ENCODE measurements around the gene NEK1.

NEK1 gene

DNA sequence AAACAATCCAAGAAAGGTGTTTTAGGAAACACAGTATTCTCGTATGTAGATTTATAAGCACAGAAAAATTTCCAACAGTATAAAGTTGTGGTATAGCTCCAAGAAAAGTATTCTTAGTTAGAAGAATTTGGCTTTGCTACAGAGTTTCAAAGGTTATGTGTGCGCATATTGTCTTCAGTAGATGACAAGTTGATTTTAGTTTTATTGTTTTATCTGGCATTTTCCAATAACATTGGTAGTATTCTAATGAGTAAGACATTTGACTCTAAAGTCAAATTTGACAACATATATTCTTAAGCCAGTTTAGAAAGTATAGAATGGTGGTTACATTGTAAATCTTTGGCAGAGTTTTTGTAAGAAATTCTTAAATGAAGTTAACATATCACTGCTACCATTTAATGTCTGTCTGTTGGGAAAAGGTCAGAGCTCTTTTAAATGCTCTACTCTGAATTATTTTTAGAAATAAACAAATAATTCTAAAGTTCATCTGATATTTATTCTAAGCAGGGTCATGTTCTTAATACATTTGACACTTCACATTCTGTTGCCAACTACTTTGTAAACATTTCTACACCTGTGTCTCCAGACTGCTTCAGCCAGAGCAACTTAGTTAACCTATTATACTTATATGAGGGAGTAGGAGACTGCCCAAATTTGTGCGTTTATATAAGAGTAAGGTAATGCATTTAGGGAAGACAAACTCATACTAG, 38.0 kb upstream of the NEK1 start:
- TF ChIP-seq, protein P1, sequence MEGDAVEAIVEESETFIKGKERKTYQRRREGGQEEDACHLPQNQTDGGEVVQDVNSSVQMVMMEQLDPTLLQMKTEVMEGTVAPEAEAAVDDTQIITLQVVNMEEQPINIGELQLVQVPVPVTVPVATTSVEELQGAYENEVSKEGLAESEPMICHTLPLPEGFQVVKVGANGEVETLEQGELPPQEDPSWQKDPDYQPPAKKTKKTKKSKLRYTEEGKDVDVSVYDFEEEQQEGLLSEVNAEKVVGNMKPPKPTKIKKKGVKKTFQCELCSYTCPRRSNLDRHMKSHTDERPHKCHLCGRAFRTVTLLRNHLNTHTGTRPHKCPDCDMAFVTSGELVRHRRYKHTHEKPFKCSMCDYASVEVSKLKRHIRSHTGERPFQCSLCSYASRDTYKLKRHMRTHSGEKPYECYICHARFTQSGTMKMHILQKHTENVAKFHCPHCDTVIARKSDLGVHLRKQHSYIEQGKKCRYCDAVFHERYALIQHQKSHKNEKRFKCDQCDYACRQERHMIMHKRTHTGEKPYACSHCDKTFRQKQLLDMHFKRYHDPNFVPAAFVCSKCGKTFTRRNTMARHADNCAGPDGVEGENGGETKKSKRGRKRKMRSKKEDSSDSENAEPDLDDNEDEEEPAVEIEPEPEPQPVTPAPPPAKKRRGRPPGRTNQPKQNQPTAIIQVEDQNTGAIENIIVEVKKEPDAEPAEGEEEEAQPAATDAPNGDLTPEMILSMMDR (IDR thresholded peaks at IDR 0.05; ENCODE audit: low read depth, low read length), result no peak

DNA sequence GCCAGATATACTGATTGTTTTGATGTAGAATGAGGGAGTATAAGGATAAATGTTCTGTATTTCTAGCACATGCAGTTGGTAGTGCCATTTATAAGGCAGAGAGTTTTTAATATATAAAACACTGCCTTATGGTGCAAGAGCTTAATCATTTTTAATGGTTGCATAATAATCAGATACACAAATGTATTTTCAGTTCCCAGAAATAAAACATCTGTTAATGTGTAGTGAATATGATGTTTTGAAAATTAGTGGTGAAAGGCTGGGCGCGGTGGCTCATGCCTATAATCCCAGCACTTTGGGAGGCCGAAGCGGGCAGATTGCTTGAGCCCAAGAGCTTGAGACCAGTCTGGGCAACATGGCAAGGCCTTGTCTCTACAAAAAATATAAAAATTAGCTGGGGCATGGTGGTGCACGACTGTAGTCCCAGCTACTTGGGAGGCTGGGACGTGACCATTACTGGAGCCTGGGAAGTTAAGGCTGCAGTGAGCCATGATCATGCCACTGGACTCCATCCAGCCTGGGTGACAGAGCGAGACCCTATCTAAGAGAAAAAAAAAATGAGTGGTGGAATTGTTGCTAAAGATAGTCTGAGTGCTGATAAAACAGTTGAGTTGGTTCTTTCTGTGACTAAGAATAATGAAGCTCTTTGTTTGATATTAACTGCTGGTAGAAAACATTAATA, 37.3 kb upstream of the NEK1 start:
- no peaks in the 10 kb centered on the region for H3K4me1 ChIP-seq
- peaks cover 2% of the 10 kb centered on the region; the same call in 1 of the 2 replicates for H3K36me3 ChIP-seq
- TF ChIP-seq, protein P1 (IDR thresholded peaks at IDR 0.05; ENCODE audit: low read depth, low read length), result no peak

More for the DNA sequence above, 38.0 kb upstream of the NEK1 start:
- Histone ChIP-seq H3K4me3 (ENCODE audit: low read depth, low read length) (no peak overlapping the region), H3K4me1 (no peaks in the 10 kb centered on the region), H3K27me3 (no peaks in the 10 kb centered on the region), H3K36me3 (no peaks in the 10 kb centered on the region), H3K9me3 (no peaks in the 10 kb centered on the region)
- no peak for DNase-seq

DNA sequence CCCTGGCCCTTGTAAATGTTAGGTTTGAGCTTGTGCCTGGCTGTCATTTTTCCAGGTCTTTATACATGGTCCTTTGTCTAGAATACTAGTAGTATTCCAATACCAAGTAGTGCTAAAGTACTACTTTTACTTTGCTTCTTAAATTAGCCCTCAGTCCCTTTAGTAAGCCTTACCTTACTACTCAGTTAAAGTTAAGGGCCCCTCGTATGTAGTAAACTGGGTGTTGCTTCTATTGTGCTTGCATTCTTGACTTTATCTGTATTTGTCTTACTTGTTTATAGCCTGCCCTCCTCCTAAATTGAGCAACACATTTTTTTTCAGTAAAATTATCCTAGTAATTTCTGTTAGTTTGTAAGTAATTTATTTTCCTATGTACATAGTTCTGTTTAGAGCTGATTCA, 33.2 kb upstream of the NEK1 start:
- no peak overlapping the region for H3K4me3 ChIP-seq (ENCODE audit: low read depth, low read length)
- TF ChIP-seq, protein P1 (IDR thresholded peaks at IDR 0.05; ENCODE audit: low read depth, low read length), result no peak
- H3K27me3 ChIP-seq, result no peaks in the 10 kb centered on the region
- peaks cover 12% of the 10 kb centered on the region; the same call in 1 of the 2 replicates for H3K36me3 ChIP-seq
- H3K9me3 ChIP-seq, result no peaks in the 10 kb centered on the region
- DNase-seq, result no peak
- H3K4me1 ChIP-seq, result no peaks in the 10 kb centered on the region

More for the DNA sequence above, 37.3 kb upstream of the NEK1 start:
- H3K9me3 ChIP-seq, result no peaks in the 10 kb centered on the region
- DNase-seq, result no peak
- no peaks in the 10 kb centered on the region for H3K27me3 ChIP-seq
- H3K4me3 ChIP-seq (ENCODE audit: low read depth, low read length), result no peak overlapping the region

DNA sequence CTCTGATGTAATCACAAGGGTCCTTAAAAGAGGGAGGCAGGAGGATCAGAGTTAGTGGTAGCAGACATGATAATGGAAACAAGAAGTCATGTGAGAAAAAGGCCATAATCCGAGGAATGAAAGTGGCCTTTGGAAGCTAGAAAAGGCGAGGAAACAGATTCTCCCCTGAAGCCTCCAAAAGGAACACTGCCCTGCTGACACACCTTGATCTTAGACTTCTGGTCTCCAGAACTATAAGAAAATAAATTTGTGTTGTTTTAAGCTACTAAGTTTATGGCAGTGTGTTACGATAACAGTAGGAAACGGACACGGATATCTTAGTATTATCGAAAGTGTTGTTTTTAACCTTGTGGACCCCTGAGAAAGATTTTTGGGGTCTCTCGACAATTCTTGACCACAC, 32.4 kb upstream of the NEK1 start:
- H3K9me3 ChIP-seq, result no peaks in the 10 kb centered on the region
- no peak for DNase-seq
- TF ChIP-seq, protein P1 (IDR thresholded peaks at IDR 0.05; ENCODE audit: low read depth, low read length), result no peak
- peaks cover 15% of the 10 kb centered on the region for H3K36me3 ChIP-seq
- H3K4me1 ChIP-seq, result no peaks in the 10 kb centered on the region
- no peak overlapping the region for H3K4me3 ChIP-seq (ENCODE audit: low read depth, low read length)
- H3K27me3 ChIP-seq, result no peaks in the 10 kb centered on the region

DNA sequence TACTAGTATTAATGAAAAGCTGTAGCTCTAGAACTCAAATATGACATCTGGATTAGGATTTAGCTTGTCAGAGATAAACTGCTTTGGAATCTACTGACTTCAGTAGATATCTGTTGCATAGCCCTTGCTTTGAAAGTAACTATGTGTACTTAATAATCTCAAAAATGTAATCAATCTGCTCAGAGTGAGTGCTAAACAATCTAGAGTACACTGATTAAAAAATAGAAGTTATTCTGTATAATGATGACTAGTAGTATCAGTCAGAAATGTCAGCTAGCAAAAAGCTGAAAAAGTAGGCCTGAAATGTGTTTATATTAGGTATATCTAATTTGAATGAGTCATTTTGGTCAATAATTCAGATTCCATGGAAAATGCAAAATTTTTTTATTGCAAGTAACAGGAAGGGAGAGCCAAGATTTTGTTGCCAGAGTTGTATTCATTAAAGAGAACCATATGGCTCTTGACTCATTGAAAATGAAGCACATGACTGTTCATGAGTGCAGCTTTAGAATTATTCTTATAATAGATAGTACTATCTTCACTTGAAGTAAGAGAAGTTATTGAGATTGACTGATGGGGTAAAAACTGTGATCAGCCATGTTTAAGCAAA, 28.0 kb upstream of the NEK1 start:
- H3K36me3 ChIP-seq, result peaks cover 21% of the 10 kb centered on the region
- H3K4me3 ChIP-seq (ENCODE audit: low read depth, low read length), result no peak overlapping the region
- H3K27me3 ChIP-seq, result no peaks in the 10 kb centered on the region
- H3K9me3 ChIP-seq, result no peaks in the 10 kb centered on the region
- DNase-seq, result no peak
- no peaks in the 10 kb centered on the region for H3K4me1 ChIP-seq
- TF ChIP-seq, protein P1 (IDR thresholded peaks at IDR 0.05; ENCODE audit: low read depth, low read length), result no peak

Data from BE2C (cell line).